GM23338 (cell line): ENCODE measurements around the gene CA4. TPM values are rescaled to one million over a fixed set of nuclear protein-coding genes. Genes with fewer than 3 reads are reported as not detected.
A peak's percentile ranks its signal among the peaks of the same experiment; 100 is the strongest.

ENCODE experiments used
- ATAC-seq: fragments of 200-7000 bp; cut with Tn5 transposase; 3 replicates; pipeline ENCODE4 v1.9.1; 2020
- DNase-seq: peaks from one replicate; pipeline ENCODE4 v3.0.0-alpha.2; 2015; ENCODE audit warnings: low spot score
- H2AFZ ChIP-seq: fragments of 200-600 bp; sonication (generic); 2 replicates; pipeline ENCODE4 v1.8.0; 2016; ENCODE audit warnings: antibody characterized with exemption, mild to moderate bottlenecking, moderate library complexity
- H3F3A ChIP-seq: fragments of 200-600 bp; sonication (generic); replicated peaks from 2 replicates; pipeline ENCODE4 v1.8.0; 2017; ENCODE audit warnings: antibody characterized with exemption, mixed run types, low read depth
- H3K27ac ChIP-seq: fragments of 200-600 bp; sonication (generic); 2 replicates; pipeline ENCODE4 v1.6.1; 2016; ENCODE audit warnings: low read depth
- H3K27me3 ChIP-seq: fragments of 200-600 bp; sonication (generic); 2 replicates; pipeline ENCODE4 v1.8.0; 2016; ENCODE audit warnings: mild to moderate bottlenecking, mixed run types, moderate library complexity; ENCODE audit not compliant: insufficient read depth
- H3K36me3 ChIP-seq: fragments of 200-600 bp; sonication (generic); 2 replicates; pipeline ENCODE4 v1.8.0; 2016; ENCODE audit warnings: mild to moderate bottlenecking; ENCODE audit not compliant: insufficient read depth
- H3K4me1 ChIP-seq: fragments of 200-600 bp; sonication (generic); 2 replicates; pipeline ENCODE4 v1.8.0; 2016; ENCODE audit warnings: mild to moderate bottlenecking, moderate library complexity; ENCODE audit not compliant: insufficient read depth
- H3K4me2 ChIP-seq: fragments of 200-600 bp; sonication (generic); 2 replicates; pipeline ENCODE4 v1.7.1; 2017; ENCODE audit warnings: mixed run types
- H3K4me3 ChIP-seq: fragments of 200-600 bp; sonication (generic); 2 replicates; pipeline ENCODE4 v1.6.1; 2016; ENCODE audit warnings: mixed run types
- H3K79me2 ChIP-seq: fragments of 200-600 bp; sonication (generic); replicated peaks from 2 replicates; pipeline ENCODE4 v1.8.0; 2017; ENCODE audit warnings: mild to moderate bottlenecking; ENCODE audit not compliant: insufficient read depth
- H3K9me2 ChIP-seq: fragments of 200-600 bp; sonication (generic); 2 replicates; pipeline ENCODE4 v1.8.0; 2017; ENCODE audit not compliant: insufficient read depth
- H4K20me1 ChIP-seq: fragments of 200-600 bp; sonication (generic); replicated peaks from 2 replicates; pipeline ENCODE4 v1.8.0; 2017; ENCODE audit warnings: mild to moderate bottlenecking; ENCODE audit not compliant: insufficient read depth
- H3K27ac Mint-ChIP-seq: 2 replicates; pipeline ENCODE4 v1.8.0; 2020; ENCODE audit warnings: inconsistent platforms, mild to moderate bottlenecking, moderate library complexity, mixed read lengths
- H3K27me3 Mint-ChIP-seq: 3 replicates; pipeline ENCODE4 v1.8.0; 2022; ENCODE audit warnings: low read depth, mild to moderate bottlenecking, moderate library complexity, mixed read lengths, inconsistent platforms; ENCODE audit not compliant: insufficient read depth, poor library complexity
- H3K36me3 Mint-ChIP-seq: 3 replicates; pipeline ENCODE4 v1.8.0; 2021; ENCODE audit warnings: low read depth, mild to moderate bottlenecking, inconsistent platforms, moderate library complexity, mixed read lengths
- H3K4me1 Mint-ChIP-seq: 3 replicates; pipeline ENCODE4 v1.8.0; 2020; ENCODE audit warnings: mild to moderate bottlenecking, inconsistent platforms, mixed read lengths
- H3K4me3 Mint-ChIP-seq: 3 replicates; pipeline ENCODE4 v1.8.0; 2021; ENCODE audit warnings: moderate library complexity, mild to moderate bottlenecking, inconsistent platforms, mixed read lengths
- H3K9me3 Mint-ChIP-seq: 3 replicates; pipeline ENCODE4 v1.8.0; 2020; ENCODE audit warnings: moderate library complexity, mild to moderate bottlenecking, inconsistent platforms, mixed read lengths
- CREB1 ChIP-seq: fragments of 250-450 bp; sonication (Bioruptor Pico); IDR thresholded peaks from 2 replicates; pipeline ENCODE4 v1.5.0; 2020; ENCODE audit warnings: low read depth, mild to moderate bottlenecking, moderate library complexity
- EZH2 ChIP-seq: fragments of 200-600 bp; sonication (generic); IDR thresholded peaks from one replicate; pipeline ENCODE4 v1.8.0; 2017; ENCODE audit warnings: antibody characterized with exemption, mild to moderate bottlenecking, low read depth; ENCODE audit not compliant: unreplicated experiment
- JUNB ChIP-seq: IDR thresholded peaks from one replicate; pipeline ENCODE4 v1.6.1; 2016; ENCODE audit warnings: antibody characterized with exemption; ENCODE audit not compliant: unreplicated experiment
- NANOG ChIP-seq: IDR thresholded peaks from 2 replicates; pipeline ENCODE4 v1.6.1; 2016; ENCODE audit warnings: antibody characterized with exemption, borderline replicate concordance
- POLR2AphosphoS5 ChIP-seq: IDR thresholded peaks from 2 replicates; pipeline ENCODE4 v1.6.1; 2016; ENCODE audit warnings: antibody characterized with exemption, low read depth
- STAT1 ChIP-seq: IDR thresholded peaks from one replicate; pipeline ENCODE4 v1.6.1; 2016; ENCODE audit warnings: antibody characterized with exemption; ENCODE audit not compliant: unreplicated experiment
- ZNF114 ChIP-seq: fragments of 250-450 bp; sonication (Bioruptor Pico); IDR thresholded peaks from 2 replicates; pipeline ENCODE4 v1.5.0; 2020; ENCODE audit warnings: mild to moderate bottlenecking, moderate library complexity
- ZNF331 ChIP-seq: fragments of 250-450 bp; sonication (Bioruptor Pico); IDR thresholded peaks from 2 replicates; pipeline ENCODE4 v1.5.0; 2020; ENCODE audit warnings: low read depth, mild to moderate bottlenecking, moderate library complexity
- polyA plus RNA-seq: library from polyadenylated mRNA; unstranded; fragments of >200 nt; fragmentation: Nextera tagmentation; extraction: Ambion mirVana; gene quantifications from 2 replicates; pipeline ENCODE4 v1.2.1, GENCODE V29; 2016
- total RNA-seq: library from RNA; depleted of rRNA; stranded (reverse); fragments of >200 nt; shearing (Covaris generic); gene quantifications from 2 replicates; pipeline ENCODE4 v1.2.3, GENCODE V29; 2014
- TF ChIP-seq, protein P1 (sequence below), 2 experiments: fragments of 200-600 bp in 1 of 2; sonication (generic) in 1 of 2; conservative IDR thresholded peaks; 2 replicates each; pipeline versions ENCODE4 v1.5.1 to v1.6.1; 2016 to 2017; ENCODE audit warnings: antibody characterized with exemption in 2 of 2, low read depth in 2 of 2, mild to moderate bottlenecking in 2 of 2, moderate library complexity in 1 of 2
- TF ChIP-seq, protein P2 (sequence below): IDR thresholded peaks from 2 replicates; pipeline ENCODE4 v1.6.1; 2016; ENCODE audit warnings: antibody characterized with exemption
- TF ChIP-seq, protein P3 (sequence below): IDR thresholded peaks from one replicate; pipeline ENCODE4 v1.6.1; 2018; ENCODE audit warnings: antibody characterized with exemption; ENCODE audit not compliant: unreplicated experiment

The CA4 gene
- total and polyA plus RNA-seq, 2 experiments from 2014 or later = 7.6 to 8.2 TPM

DNA sequence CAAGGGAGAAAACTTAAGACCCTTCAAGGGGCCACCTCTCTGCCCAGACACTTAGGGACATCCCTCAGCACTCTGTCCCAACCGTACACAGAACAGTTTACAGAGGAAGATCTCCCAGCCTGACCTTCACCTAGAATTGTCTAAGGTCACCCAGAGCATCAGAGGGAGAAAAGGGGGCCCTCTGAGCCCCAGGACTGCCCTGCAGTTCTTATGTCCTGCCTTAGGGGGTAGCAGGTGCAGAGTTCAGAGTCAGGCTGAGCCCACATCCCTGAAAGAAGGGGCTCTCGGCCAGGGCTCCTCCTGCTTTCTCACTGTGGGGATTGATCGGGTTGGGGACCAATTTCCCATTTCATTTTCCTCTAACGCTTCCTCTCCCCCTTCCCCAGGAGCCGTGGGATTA, 15.4 kb downstream of the CA4 start:
- H3K4me2 ChIP-seq = no peak overlapping the region
- no peak overlapping the region for H2AFZ ChIP-seq
- Mint-ChIP-seq H3K9me3 (no peaks in the 10 kb centered on the region; the same call in 2 of the 3 replicates), H3K27me3 (peaks cover 38% of the 10 kb centered on the region), H3K4me3 (no peak overlapping the region; the same call in 2 of the 3 replicates), H3K27ac (no peak overlapping the region), H3K36me3 (no peaks in the 10 kb centered on the region), H3K4me1 (peaks cover 44% of the 10 kb centered on the region)
- H3F3A ChIP-seq = peaks cover 6% of the 10 kb centered on the region; the same call in 1 of the 2 replicates
- H3K4me1 ChIP-seq = peaks cover 34% of the 10 kb centered on the region
- H4K20me1 ChIP-seq = no peaks in the 10 kb centered on the region
- H3K27me3 ChIP-seq = no peaks in the 10 kb centered on the region
- no peak for TF ChIP-seq CREB1 (CRISPR knock-in tag)
- TF ChIP-seq, protein P1, sequence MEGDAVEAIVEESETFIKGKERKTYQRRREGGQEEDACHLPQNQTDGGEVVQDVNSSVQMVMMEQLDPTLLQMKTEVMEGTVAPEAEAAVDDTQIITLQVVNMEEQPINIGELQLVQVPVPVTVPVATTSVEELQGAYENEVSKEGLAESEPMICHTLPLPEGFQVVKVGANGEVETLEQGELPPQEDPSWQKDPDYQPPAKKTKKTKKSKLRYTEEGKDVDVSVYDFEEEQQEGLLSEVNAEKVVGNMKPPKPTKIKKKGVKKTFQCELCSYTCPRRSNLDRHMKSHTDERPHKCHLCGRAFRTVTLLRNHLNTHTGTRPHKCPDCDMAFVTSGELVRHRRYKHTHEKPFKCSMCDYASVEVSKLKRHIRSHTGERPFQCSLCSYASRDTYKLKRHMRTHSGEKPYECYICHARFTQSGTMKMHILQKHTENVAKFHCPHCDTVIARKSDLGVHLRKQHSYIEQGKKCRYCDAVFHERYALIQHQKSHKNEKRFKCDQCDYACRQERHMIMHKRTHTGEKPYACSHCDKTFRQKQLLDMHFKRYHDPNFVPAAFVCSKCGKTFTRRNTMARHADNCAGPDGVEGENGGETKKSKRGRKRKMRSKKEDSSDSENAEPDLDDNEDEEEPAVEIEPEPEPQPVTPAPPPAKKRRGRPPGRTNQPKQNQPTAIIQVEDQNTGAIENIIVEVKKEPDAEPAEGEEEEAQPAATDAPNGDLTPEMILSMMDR (conservative IDR thresholded peaks at IDR 0.05; ENCODE audit: low read depth in 2 of 2) = peak; percentile 19 to 23; a peak in 2 of 4 replicates
- H3K9me2 ChIP-seq = no peaks in the 10 kb centered on the region
- no peaks in the 10 kb centered on the region for H3K36me3 ChIP-seq
- no peak overlapping the region for H3K4me3 ChIP-seq
- ATAC-seq (peak; percentile 38), DNase-seq (no peak)
- no peaks in the 10 kb centered on the region for H3K79me2 ChIP-seq
- H3K27ac ChIP-seq = no peak overlapping the region

DNA sequence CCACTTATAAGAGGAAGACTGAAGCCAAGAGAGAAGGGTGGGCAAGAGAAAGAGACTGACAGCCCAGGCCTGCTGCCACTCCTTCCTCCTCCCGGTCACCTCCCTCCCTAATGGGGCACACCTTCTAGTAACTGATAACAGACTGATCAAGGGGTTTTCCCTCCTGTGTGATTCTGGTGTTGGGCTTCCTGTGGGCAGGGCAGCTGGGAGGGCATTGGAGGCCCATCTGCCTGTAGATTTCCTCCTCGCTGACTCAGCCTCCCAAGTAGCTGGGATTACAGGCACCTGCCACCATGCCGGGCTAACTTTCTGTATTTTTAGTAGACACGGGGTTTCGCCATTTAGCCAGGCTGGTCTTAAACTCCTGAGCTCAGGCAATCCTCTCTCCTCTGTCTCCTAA, 16.2 kb downstream of the CA4 start:
- Histone ChIP-seq H3K4me2 (no peak overlapping the region), H3K4me1 (peaks cover 26% of the 10 kb centered on the region), H3K36me3 (no peaks in the 10 kb centered on the region), H3K9me2 (no peaks in the 10 kb centered on the region), H3K27ac (no peak overlapping the region), H2AFZ (no peak overlapping the region), H3K27me3 (no peaks in the 10 kb centered on the region), H4K20me1 (no peaks in the 10 kb centered on the region), H3F3A (0 out of 2 replicates have a peak, but pooled peaks cover 6% of the 10 kb centered on the region), H3K4me3 (no peak overlapping the region), H3K79me2 (no peaks in the 10 kb centered on the region)
- no peak for DNase-seq
- no peak overlapping the region for H3K27ac Mint-ChIP-seq
- H3K9me3 Mint-ChIP-seq = no peaks in the 10 kb centered on the region; the same call in 2 of the 3 replicates
- H3K4me3 Mint-ChIP-seq = no peak overlapping the region
- H3K4me1 Mint-ChIP-seq = peaks cover 42% of the 10 kb centered on the region
- no peak for ATAC-seq
- H3K27me3 Mint-ChIP-seq = peaks cover 32% of the 10 kb centered on the region
- no peaks in the 10 kb centered on the region for H3K36me3 Mint-ChIP-seq
- TF ChIP-seq, protein P2, sequence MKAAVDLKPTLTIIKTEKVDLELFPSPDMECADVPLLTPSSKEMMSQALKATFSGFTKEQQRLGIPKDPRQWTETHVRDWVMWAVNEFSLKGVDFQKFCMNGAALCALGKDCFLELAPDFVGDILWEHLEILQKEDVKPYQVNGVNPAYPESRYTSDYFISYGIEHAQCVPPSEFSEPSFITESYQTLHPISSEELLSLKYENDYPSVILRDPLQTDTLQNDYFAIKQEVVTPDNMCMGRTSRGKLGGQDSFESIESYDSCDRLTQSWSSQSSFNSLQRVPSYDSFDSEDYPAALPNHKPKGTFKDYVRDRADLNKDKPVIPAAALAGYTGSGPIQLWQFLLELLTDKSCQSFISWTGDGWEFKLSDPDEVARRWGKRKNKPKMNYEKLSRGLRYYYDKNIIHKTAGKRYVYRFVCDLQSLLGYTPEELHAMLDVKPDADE = no peak

DNA sequence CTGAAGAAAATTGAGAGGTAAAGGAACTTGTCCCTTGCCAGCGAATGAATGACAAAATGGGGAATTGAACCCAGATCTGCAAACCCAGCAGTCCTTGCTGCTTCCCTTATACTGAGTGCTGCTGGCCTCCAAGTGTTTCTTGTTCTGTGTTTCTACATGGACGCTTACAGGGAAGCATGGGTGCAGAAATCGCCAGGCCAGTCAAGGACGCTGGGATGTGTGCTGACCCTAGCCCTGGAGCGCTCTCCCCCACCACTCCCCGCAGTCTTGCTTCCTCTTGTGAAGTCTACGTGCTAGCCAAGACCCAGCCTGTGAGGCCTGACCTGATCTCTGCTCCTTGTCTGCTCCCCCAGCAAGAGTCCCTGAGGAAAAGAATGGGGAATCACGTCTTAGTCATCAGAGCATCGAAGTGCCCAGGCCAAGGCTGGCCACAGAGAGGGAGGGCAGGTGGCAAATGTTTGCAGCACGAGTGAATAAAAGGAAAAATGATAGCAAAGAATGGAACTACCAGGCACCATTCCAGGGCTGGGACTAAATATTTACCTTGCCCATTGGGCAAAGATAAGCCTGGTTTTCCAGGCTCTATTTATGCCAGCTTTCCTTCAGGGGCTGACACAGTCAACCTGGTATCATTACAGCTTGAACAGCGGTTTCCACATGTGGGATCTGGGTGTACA, 17.4 kb downstream of the CA4 start:
- 0 out of 2 replicates have a peak, but pooled peaks cover 6% of the 10 kb centered on the region for H3F3A ChIP-seq
- no peaks in the 10 kb centered on the region for H4K20me1 ChIP-seq
- no peak overlapping the region for H3K4me3 ChIP-seq
- no peak overlapping the region for H3K27ac ChIP-seq
- DNase-seq (no peak), ATAC-seq (no peak)
- no peak overlapping the region for H2AFZ ChIP-seq
- Mint-ChIP-seq H3K27ac (no peak overlapping the region), H3K4me3 (no peak overlapping the region), H3K4me1 (peaks cover 31% of the 10 kb centered on the region), H3K9me3 (no peaks in the 10 kb centered on the region; the same call in 2 of the 3 replicates), H3K27me3 (peaks cover 34% of the 10 kb centered on the region), H3K36me3 (no peaks in the 10 kb centered on the region)
- peaks cover 14% of the 10 kb centered on the region for H3K4me1 ChIP-seq
- no peaks in the 10 kb centered on the region for H3K79me2 ChIP-seq
- H3K27me3 ChIP-seq = no peaks in the 10 kb centered on the region
- no peak overlapping the region for H3K4me2 ChIP-seq
- H3K9me2 ChIP-seq = no peaks in the 10 kb centered on the region
- no peaks in the 10 kb centered on the region for H3K36me3 ChIP-seq
- TF ChIP-seq STAT1 (no peak), CREB1 (CRISPR knock-in tag) (no peak), POLR2AphosphoS5 (no peak), NANOG (no peak), ZNF331 (CRISPR knock-in tag) (no peak), EZH2 (no peak), JUNB (no peak), ZNF114 (CRISPR knock-in tag) (no peak)
- TF ChIP-seq, protein P2 = no peak
- TF ChIP-seq, protein P3, sequence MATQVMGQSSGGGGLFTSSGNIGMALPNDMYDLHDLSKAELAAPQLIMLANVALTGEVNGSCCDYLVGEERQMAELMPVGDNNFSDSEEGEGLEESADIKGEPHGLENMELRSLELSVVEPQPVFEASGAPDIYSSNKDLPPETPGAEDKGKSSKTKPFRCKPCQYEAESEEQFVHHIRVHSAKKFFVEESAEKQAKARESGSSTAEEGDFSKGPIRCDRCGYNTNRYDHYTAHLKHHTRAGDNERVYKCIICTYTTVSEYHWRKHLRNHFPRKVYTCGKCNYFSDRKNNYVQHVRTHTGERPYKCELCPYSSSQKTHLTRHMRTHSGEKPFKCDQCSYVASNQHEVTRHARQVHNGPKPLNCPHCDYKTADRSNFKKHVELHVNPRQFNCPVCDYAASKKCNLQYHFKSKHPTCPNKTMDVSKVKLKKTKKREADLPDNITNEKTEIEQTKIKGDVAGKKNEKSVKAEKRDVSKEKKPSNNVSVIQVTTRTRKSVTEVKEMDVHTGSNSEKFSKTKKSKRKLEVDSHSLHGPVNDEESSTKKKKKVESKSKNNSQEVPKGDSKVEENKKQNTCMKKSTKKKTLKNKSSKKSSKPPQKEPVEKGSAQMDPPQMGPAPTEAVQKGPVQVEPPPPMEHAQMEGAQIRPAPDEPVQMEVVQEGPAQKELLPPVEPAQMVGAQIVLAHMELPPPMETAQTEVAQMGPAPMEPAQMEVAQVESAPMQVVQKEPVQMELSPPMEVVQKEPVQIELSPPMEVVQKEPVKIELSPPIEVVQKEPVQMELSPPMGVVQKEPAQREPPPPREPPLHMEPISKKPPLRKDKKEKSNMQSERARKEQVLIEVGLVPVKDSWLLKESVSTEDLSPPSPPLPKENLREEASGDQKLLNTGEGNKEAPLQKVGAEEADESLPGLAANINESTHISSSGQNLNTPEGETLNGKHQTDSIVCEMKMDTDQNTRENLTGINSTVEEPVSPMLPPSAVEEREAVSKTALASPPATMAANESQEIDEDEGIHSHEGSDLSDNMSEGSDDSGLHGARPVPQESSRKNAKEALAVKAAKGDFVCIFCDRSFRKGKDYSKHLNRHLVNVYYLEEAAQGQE = no peak
